ENCODE data around the gene MRPL22. TPM values are rescaled to one million over a fixed set of nuclear protein-coding genes. Genes with fewer than 3 reads are reported as not detected.
A peak's percentile ranks its signal among the peaks of the same experiment; 100 is the strongest.
"Not testable (repeated sequence)": the region's sequence is repeated elsewhere in the genome, so short reads cannot be mapped to it uniquely, and the experiment has no call there.

The MRPL22 gene
- 10 to 100 TPM; 30.1 to 39.4 (median 32.0) TPM for polyA plus RNA-seq (ENCODE audit: insufficient read length in 10 of 10)
- long read RNA-seq, donor 1, transcript MRPL22-207 (7 exons, 3,176 nt), result major isoform, 19 of 42 reads
- long read RNA-seq, donor 1, transcript MRPL22-201 (6 exons, 3,035 nt), result minor isoform, 5 of 42 reads
- long read RNA-seq, donor 1, transcript MRPL22-202 (6 exons, 784 nt), result minor isoform, 7 of 42 reads
- long read RNA-seq, donor 1, partial matches to known transcripts, result 5 of 42 reads
- long read RNA-seq, donor 1, other reads (novel, unspliced or antisense), result 0 of 42 reads
- long read RNA-seq, donor 2, transcript MRPL22-207 (7 exons, 3,176 nt), result major isoform, 23 of 29 reads
- long read RNA-seq, donor 2, partial matches to known transcripts, result 0 of 29 reads
- long read RNA-seq, donor 2, other reads (novel, unspliced or antisense), result 0 of 29 reads
- long read RNA-seq, donor 3, result 0 reads
- long read RNA-seq, donor 4, transcript MRPL22-207 (7 exons, 3,176 nt), result major isoform, 27 of 42 reads
- long read RNA-seq, donor 4, transcript MRPL22-202 (6 exons, 784 nt), result minor isoform, 11 of 42 reads
- long read RNA-seq, donor 4, partial matches to known transcripts, result 0 of 42 reads
- long read RNA-seq, donor 4, other reads (novel, unspliced or antisense), result 0 of 42 reads
- long read RNA-seq, donor 5, transcript MRPL22-201 (6 exons, 3,035 nt), result minor isoform, 5 of 39 reads
- long read RNA-seq, donor 5, transcript MRPL22-207 (7 exons, 3,176 nt), result major isoform, 28 of 39 reads
- long read RNA-seq, donor 5, partial matches to known transcripts, result 0 of 39 reads
- long read RNA-seq, donor 5, other reads (novel, unspliced or antisense), result 0 of 39 reads
- long read RNA-seq, donor 6, transcript MRPL22-202 (6 exons, 784 nt), result minor isoform, 5 of 43 reads
- long read RNA-seq, donor 6, transcript MRPL22-207 (7 exons, 3,176 nt), result major isoform, 27 of 43 reads
- long read RNA-seq, donor 6, partial matches to known transcripts, result 7 of 43 reads
- long read RNA-seq, donor 6, other reads (novel, unspliced or antisense), result 0 of 43 reads
- long read RNA-seq, donor 7, transcript MRPL22-207 (7 exons, 3,176 nt), result major isoform, 17 of 35 reads
- long read RNA-seq, donor 7, transcript MRPL22-202 (6 exons, 784 nt), result minor isoform, 5 of 35 reads
- long read RNA-seq, donor 7, partial matches to known transcripts, result 9 of 35 reads
- long read RNA-seq, donor 7, other reads (novel, unspliced or antisense), result 0 of 35 reads
- long read RNA-seq, donor 8, transcript MRPL22-202 (6 exons, 784 nt), result minor isoform, 8 of 39 reads
- long read RNA-seq, donor 8, transcript MRPL22-207 (7 exons, 3,176 nt), result major isoform, 17 of 39 reads
- long read RNA-seq, donor 8, partial matches to known transcripts, result 10 of 39 reads
- long read RNA-seq, donor 8, other reads (novel, unspliced or antisense), result 0 of 39 reads
- long read RNA-seq, donor 9, partial matches to known transcripts, result 0 of 4 reads
- long read RNA-seq, donor 9, other reads (novel, unspliced or antisense), result 0 of 4 reads

DNA sequence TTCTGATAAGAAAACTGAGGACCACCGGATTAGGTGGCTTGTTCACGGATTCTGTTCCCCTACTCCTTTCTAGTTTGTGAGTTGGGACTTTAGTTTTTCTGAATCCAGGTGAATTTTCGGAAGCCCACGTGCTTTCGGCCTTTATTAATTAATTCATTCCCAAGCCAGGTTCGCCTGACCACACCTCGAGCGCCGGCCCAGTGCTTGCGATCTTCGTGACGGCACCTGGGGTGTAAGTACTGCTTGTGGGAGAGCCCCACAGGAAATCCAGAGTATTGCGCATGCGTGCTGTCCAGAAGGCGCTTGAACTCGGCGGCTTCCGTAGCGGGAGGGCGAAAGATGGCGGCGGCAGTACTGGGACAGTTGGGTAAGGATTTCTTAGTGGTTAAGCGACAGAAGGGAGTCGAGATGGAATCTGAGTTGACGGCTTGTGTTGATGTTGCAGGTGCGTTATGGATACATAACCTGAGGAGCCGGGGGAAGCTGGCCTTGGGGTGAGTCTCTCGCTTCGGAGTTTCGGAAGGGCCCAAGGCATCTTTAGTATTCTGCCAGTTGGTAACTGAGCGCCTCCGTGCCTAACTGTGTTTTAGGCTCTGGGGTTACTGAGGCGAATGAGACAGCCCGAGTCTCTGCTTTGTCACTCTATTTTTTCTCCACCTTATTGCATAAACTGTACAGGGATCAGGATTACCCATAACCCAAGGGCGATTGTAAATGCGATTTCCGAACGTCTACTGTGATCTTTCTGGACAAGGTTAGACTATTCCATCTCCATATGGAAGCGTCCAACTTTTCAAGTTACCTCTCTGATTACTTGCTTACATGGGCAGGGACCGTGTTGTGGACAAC, at the start of gene MRPL22:
Gene MRPL22, plus strand, starts transcription at position 302 of the 849 bp plus-strand sequence. Its CDS starts 38 bp downstream, at position 340.
- DNase-seq, result peak; percentile 92 to 97 (median 95)

DNA sequence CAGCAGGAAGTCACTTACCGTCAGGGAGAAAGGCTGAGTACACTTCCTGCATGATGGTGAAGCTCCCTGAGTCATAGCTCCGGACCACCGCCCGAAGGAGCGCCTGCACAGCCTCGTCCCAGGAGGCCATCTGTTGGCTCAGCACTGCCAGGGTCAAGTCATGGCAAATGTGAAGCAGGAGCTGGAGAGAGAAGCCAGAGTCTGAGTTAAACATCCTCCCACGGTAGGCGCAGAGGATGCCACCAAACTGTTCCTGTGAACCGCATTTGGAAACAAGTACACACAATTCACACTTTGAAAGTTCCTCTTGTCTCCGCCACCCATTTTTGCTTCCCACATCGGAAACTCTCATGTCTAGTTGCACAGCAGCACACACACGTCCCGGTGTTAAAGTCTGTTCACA, 48.5 kb upstream of the MRPL22 start:
- DNase-seq, result no peak

DNA sequence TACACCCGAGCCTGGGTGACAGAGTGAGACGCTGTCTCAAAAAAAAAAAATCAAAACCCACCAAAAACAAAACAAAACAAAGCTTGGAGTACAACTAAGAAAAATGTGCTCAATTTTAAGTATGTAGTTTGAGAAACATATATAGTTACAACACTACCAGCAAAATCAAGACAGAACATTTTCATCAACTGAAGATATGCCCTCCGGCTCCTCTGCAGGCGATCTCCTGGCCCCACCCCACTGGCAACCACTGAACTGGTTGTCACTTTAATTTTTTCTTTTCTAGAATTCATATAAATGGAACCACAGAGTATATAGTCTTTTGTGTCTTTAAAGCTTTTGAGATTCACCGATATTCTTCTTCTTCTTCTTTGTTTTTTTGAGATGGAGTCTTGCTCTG, 47.5 kb upstream of the MRPL22 start:
- no peak for DNase-seq

DNA sequence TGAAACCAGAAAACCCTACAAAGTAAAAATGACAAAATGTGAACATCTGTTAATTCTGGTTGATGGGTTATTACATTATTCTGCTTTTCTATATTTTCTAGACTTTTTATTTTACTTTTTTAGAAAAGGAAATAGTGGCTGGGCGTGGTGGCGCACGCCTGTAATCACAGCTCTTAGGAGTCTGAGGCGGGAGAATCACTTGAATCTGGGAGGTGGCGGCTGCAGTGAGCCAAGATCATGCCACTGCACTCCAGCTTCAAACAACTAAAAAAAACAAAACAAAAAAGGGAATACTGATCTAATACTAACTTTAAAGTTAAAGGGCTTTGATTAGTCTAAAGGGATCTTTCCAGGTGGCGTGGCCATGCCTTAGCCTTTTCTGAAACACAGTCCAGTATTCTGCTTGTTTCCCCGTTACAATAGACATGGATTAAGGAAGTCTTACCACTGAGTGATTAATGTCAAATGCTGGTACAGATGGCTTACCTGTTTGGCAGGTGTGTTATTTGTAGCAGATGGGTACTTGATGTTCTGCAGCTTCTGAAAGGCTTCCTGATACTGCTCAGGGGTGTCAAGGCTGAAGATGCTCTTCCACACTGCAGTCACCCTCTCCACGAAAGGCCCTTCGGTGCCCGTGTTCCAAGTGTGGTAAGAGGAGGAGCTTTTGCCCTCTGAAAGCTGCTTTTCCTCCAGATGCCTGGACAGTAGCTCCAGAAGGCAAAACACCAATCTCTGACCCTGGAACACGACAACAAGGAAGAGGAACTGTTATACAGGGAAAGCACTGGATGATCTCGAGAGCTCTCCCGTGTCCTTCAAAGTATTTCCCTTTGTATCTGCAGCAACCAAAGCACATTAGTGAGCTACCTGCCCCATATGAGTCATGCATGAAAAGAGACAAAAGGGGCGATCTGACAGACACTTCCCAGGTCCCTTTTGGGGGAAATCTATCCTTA, 45.0 kb upstream of the MRPL22 start:
- DNase-seq, result no peak

DNA sequence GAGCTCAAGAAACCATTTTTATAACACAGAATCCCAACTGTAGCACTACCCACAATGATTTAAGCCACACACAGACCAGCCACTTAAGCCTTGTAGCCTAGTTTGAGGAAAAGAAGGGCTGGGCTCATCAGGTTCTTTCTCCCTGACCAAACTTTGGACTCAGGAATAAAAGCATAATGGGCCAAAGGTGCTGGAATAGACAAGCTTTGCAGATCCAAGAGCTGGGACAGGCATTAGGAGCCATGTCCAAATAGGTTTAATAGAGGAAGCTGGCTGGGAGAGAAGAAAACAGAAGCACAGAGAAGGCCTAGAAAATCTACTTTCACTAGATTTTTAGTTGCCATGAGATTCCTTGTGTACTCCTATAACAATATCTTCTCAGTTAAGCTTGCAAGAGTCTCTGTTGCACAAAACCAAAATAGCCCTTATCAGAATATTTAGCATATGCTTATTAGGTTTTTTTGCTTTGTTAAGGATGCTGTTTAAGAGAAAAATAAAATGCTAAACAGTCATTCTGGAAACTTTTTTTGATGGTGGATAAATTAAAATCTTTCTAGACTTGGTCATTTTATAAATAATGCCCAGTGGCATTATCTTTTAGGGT, 44.2 kb upstream of the MRPL22 start:
- DNase-seq, result no peak

DNA sequence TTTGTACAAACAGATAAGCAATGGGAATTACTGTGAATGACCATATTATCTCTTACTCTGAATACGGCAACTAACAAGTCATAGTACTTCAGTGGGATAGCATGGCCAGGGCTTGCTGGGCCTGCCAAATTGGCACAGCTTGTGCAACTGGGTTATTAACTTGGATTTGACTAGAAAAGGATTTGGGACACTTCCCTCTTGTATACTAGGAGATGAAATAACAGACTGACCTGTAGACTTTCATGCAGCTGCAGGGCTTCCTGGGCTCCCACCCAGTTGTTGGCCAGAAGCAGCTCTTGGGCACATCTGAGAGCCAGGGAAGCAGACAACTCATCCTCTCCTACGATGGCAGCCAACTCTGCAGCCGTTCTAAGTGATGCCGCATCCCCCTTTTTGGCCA, 42.7 kb upstream of the MRPL22 start:
- DNase-seq, result peak in 2 of 3 donors; percentile 6 to 39

DNA sequence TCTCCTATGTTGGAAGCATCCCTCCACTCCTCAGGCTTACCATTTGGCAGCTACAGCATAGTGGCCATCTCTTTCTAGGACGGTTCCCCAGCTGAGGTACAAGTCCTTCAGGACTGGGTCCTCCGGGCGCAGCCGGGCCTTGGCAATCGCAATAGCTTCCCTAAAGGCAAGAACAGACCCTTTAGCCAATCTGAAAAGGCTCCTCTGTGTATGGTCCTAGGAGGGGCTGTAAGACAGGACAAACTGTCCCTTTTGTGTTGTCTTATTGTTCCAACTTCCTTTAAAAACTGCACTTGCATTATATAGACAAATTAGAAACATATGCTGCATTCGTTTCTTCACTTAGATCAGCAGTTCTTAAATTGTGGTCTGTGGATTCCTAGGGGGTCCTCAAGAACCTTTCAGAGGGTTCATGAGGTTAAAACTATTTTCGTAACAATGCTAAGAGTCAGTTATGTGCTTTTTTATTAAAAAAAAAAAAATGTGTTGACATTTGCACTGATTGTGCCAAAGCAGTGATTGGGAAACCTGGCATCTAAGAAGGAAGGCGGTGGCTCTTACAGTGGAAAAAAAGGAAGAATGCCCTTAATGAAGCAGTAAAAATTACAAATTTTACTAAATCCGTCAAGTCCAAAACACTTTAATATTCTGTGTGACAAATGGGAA, 41.6 kb upstream of the MRPL22 start:
- peak in 2 of 3 donors; percentile 27 to 69 for DNase-seq

DNA sequence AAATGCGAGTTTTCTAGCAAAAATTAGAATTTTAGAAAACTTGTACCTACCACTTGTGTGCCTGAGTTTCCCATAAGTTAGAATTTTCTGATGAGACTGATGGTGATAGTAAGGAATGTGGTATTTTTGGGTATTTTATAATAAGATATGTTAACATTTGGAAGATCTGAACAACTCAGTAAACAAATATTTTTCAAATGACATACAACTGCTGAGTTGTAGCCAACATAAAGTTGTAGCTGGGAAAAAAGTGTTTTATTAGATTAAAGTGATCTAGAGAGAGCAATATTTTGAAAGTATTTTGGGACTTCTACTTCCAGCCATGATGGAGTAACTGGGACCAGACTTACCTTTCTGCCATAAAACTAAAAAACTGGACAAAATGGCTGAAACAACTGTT, 40.8 kb upstream of the MRPL22 start:
- DNase-seq, result peak in 2 of 3 donors; percentile 11 to 32

DNA sequence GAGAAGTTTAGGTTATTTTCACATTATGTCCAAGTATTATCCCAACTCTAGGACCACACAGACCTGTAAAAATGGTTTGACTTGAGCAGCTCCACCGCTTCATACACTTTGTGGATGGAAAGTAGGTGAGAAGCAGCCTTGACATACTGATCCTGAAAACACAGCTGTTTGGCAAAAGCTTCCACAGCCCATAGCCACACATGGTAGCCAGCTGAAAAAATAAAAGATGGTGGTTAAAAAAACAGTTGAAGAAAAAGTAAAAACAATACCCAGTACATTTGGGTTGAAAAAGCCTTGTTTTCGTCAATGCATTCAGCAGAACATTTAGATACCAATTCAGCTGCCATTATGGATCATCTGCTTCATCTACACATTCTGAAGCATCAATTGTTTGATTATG, 39.6 kb upstream of the MRPL22 start:
- DNase-seq, result peak in 1 of 3 donors; percentile 7

DNA sequence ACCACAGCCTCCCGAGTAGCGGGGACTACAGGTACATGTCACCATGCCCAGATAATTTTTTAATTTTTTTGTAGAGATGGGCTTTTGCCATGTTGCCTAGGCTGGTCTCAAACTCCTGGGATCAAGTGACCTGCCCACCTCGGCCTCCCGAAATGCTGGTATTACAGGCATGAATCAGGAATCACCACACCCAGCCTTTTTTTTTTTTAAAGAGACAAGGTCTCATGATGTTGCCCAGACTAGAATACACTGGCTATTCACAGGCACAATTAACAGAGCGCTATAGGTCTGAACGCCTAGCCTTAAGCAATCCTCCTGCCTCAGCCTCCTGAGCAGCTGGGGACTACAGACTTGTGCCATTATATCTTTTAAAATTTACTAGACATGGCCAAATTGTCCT, 39.0 kb upstream of the MRPL22 start:
- no peak for DNase-seq

DNA sequence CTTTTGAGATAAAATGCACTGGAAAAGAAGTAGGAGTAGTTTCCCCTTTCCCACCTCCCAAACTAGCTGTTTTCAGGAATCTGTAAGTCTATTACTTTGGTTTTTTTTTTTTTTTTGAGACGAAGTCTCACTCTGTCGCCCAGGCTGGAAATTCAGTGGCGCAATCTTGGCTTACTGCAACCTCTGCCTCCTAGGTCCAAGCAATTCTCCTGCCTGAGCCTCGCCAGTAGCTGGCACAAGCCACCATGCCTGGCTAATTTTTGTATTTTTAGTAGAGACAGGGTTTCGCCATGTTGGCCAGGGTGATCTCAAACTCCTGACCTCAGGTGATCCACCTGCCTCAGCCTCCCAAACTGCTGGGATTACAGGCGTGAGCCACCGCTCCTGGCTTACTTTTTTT, 35.3 kb upstream of the MRPL22 start:
- not testable (repeated sequence) for DNase-seq

DNA sequence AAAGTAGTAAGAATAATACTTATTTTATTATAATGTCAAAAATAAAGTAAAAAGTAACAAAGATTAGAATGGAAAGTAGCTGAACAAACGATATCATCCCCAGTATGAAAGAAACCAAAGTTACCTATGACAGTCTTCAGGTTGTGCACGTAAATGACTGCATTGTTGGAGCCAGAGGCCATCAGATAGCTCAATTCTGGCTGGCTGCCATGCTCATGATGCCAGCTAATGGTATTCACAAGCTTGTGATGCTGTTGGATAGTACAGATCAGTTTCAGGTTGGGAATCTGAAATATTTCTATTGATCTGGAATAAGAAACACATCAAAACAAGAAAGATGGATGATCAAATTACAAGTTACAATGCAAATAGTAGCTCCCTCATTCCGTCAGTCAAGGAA, 24.0 kb upstream of the MRPL22 start:
- no peak for DNase-seq

DNA sequence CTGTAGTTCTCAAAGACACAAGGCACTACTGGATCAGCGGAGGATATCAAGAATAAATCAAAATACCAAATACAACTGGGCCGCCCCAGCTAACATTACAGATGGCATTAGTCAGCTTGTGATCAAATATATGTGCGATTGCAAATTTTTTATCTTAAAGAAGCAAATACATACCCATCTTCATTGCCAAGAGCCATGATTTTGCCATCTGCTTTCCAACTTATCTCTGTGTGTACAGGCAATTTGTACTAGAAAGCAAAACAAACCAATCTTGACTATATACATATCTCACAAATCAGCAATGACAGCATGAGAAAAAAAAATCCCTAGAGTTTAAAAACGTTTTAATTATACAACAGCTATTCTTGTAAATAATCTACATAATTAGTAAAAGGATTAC, 23.1 kb upstream of the MRPL22 start:
- no peak for DNase-seq

DNA sequence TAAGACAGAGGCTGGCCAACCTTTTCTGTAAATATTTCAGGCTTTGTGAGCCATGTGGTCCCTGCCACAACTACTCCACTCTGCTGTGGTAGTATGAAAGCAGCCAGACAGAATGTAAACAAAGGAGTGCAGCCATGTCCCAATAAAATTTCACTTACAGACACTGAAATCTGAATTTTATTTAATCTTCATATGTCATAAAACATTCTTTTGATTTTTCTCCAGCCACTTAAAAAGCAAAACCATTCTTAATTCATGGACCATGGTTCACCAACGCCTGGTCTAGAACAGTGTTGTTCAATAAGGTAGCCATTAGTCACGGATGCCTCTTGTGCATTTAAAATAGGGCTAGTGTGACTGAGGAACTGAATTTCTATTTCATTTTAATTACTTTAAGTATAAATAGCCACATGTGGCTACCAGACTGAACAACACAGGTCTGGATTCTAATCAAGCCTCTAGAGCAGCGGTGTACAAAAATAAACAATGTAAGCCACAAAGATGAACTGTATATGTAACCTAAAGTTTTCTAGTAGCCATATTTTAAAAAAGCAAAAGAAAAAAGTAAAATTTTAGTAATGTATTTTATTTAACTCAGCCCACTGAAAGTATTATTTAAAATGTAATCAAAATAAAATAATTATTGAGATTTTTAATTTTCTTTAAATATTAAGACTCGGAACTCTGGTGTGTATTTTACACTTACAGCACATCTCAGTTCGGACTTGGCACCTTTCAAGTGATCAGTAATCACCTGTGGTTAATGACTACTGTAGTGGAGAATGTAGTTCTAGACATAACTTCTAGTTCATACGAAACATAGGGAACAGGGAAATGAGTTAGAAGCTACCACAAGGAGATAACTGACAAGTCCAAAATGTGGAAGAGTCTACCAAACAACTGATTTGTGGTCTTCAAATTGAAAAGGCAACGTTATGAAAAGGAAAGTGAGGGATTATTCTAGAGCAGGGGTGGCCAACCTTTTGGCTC, 17.1 kb upstream of the MRPL22 start:
- DNase-seq, result no peak

DNA sequence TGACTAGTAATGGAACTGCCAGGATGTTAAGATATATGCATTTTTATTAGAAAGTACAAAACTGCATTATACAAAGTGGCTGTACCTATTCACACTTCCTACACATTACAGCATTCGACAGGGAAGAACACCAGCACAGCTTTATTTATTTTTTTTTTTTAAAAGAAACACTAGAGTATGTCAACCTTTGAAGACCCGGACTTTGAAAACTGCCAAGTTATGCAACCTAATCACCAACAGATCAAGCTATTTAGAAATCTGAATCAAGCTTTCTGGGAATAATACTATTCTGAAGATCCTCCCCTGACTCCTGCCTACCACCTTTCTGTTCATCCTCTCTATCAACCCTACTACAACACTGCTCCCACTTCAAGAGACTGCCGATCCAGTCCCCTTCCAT, 7.3 kb upstream of the MRPL22 start:
- DNase-seq, result no peak

DNA sequence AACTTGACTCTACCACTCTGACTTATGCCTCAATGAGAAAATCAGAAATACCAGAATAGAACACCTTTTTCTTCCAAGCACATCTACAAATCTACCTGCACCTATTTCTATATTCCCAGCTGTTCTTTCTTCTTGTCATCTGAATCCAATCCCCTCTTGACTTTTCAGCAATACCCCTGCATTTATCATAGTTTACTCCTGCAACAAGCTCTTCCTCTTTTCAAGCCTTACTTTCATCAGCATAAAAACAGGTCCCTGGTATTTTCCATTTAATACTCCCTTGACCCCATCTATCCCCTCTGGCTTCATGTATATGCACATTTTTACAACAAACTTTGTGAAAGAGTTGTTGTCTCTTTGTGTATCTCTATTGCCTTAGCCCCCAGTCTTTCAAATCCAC, 6.0 kb upstream of the MRPL22 start:
- no peak for DNase-seq

DNA sequence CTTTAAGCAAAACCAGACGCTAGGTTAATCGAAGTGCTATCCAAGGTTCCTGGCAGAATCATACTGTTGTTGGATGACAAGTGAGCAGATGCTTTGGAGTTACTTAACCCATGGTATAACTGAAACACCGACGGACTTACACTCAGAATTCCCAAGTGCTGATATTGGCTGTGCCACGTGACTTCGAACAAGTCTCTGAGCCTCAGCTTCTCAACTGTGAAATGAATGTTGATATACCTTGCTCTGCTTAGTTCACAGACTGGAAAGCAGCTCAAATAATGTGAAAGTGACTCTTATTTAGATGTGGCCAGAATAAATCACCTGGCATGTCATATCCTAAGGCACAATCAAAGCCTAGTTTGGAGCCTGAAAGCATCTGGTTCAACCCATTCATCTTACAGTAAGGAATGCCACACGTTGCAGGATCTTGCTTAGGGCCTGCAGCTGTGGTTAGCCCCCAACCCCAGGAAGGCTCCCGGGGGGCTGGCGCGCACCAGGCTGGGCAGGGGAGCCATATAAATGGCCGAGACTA, 3.6 kb upstream of the MRPL22 start:
- no peak for DNase-seq

Data from muscle of back (tissue), 13 donors.